ENCODE results near the gene TREML1. TPM values are rescaled to one million over a fixed set of nuclear protein-coding genes. Genes with fewer than 3 reads are reported as not detected.
"Not testable (repeated sequence)": the region's sequence is repeated elsewhere in the genome, so short reads cannot be mapped to it uniquely, and the experiment has no call there.

Gene TREML1
- total RNA-seq, 2 donors from 2014 or later = 3.0 to 68.6 TPM

- H3K4me1 Mint-ChIP-seq = peaks cover 42% of the 10 kb centered on the region
- not testable (repeated sequence) for H3K4me3 Mint-ChIP-seq; DNase-seq; H3K36me3 Mint-ChIP-seq (ENCODE audit: low read depth); H3K9me3 ChIP-seq (ENCODE audit: control insufficient read depth, low read length, poor library complexity, severe bottlenecking); H3K27ac Mint-ChIP-seq; H3K27me3 Mint-ChIP-seq; ATAC-seq
Observed at GRCh38 chr6:41189046-41189445, 34.9 kb upstream of the TREML1 start.

DNA sequence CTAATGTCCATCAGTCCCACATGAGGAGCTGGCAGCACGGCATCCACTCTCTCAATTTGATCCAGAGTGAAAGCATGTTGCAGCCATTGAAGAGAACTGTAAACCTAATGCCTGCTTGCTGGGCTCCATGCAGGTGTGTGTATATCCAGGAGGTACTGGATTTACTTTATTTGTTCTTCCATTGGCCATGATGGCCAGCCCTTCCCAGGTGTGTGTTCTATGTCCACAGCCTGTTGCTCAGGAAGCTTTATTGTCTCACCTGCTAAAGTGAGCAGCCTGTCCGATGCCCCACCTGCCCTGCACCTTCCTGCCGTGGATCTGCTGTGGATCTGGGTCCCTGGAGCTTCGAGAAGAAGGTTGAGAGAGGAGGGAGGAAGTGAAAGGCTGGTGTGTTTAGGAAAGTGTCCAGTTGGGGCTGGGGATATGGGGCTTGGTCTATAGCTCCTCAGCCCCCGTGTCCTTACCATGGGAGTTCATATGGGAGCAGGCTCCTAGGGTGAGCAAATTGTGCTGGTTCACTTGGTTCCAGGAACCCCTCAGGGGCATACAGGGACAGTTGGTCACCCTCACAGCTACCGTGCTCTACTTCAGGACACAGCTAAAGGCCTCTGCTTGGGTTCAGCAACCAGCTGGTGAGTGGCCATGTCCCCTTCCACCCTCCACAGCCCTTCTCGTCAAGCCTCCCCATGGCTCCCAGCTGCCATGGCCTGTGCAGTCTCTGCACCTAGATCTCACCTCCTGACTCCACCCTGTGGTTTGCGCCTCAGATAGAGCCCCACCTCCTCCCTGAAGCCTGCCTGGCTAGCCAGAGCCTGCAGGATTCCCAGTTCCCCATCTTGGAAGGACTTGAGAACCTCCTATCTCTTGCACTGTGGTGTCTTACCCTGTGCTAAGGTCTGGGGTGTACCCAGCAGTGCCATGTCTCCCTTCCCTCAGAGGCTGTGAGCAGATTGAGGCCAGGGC, 34.1 kb upstream of the TREML1 start:
- peaks cover 3% of the 10 kb centered on the region for H3K9me3 ChIP-seq (ENCODE audit: control insufficient read depth, low read length, poor library complexity, severe bottlenecking)
- no peak overlapping the region for H3K4me3 Mint-ChIP-seq
- no peak overlapping the region for H3K27ac Mint-ChIP-seq
- ATAC-seq (no peak), DNase-seq (no peak)
- H3K4me1 Mint-ChIP-seq = peaks cover 38% of the 10 kb centered on the region
- H3K27me3 Mint-ChIP-seq = no peaks in the 10 kb centered on the region
- H3K36me3 Mint-ChIP-seq (ENCODE audit: low read depth) = no peaks in the 10 kb centered on the region

DNA sequence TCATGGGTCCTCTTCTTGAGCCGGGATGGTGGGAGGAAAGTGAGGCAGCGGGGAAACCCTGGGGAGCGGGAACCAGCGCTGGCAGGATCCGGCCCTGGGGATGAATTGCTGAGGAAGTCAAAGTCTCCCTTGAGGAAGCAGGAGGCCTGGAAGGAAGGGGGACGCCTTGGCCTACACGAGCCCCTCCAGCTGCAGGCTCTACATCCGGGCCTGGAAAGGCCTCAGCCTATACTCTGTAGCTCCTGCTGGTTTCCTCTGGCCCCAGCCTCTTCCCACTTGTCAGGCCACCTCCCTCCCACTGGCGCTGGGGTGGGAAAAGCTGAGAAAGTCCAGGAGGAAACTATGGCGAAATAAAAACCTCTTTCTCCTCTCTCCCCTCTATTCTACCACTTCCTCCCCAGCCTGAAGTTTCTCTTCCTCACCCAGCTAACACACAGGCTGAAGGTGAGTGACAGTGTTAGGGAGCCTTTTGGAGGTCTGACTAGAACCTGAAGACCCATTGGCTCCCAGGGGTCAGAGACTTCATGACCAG, 31.9 kb upstream of the TREML1 start:
- DNase-seq (no peak), ATAC-seq (no peak)
- H3K4me3 Mint-ChIP-seq = no peak overlapping the region
- H3K27ac Mint-ChIP-seq = no peak overlapping the region
- peaks cover 34% of the 10 kb centered on the region for H3K4me1 Mint-ChIP-seq
- H3K9me3 ChIP-seq (ENCODE audit: control insufficient read depth, low read length, poor library complexity, severe bottlenecking) = peaks cover 3% of the 10 kb centered on the region
- H3K27me3 Mint-ChIP-seq = no peaks in the 10 kb centered on the region
- no peaks in the 10 kb centered on the region for H3K36me3 Mint-ChIP-seq (ENCODE audit: low read depth)

- peaks cover 34% of the 10 kb centered on the region for H3K4me1 Mint-ChIP-seq
- H3K4me3 Mint-ChIP-seq = no peak overlapping the region
Observed at GRCh38 chr6:41184761-41185160, 30.6 kb upstream of the TREML1 start.

DNA sequence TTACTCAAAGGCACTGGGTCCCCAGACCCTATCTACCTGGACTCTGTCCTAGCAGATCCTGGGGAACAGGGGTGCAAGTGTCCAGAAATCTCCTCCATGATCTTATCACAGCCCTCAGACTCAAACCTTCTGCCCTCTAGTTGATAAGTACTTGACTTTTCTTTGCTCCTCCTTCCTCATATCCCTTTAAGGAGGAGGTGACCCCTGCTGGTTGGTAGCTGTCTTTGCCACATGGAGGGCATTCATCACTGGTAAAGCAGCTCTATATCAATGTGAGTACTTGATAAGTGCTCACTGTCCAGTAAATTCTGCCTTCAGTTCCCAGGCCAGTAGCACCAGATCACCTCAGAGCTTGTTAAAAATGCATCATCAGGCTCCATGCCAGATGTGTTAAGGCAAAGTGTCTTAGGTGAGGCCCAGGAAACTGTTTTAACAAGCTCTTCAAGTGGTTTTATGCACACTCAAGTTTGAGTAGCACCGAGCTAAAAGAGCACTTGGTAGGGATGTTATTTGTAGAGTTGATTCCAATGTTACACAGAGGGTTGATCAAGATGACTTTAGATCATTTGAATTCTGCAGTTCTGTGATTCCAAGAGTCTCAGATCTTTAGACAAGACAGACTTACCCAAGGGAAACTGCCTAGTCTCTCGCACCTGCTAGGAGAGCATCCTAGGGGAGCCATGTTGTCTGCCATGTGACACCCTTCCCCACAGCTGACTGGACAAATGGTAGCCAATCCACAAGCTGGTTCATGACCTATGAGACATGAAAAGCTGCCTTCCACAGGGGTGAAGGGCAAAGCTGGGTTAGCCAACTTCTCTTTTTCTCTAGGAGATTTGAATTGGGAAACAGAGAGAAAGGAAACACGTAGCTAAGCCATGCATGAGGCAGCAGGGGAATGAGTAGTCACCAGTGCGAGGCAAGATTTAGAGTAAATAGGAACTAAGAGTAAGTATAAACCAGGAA, 28.2 kb upstream of the TREML1 start:
- no peaks in the 10 kb centered on the region for H3K9me3 ChIP-seq (ENCODE audit: control insufficient read depth, low read length, poor library complexity, severe bottlenecking)
- no peak overlapping the region for H3K4me3 Mint-ChIP-seq
- peak in 1 of 3 donors; percentile 24 for DNase-seq
- peak overlapping the region; percentile 60 for H3K27ac Mint-ChIP-seq
- H3K4me1 Mint-ChIP-seq = peaks cover 25% of the 10 kb centered on the region
- H3K36me3 Mint-ChIP-seq (ENCODE audit: low read depth) = peaks cover 3% of the 10 kb centered on the region
- peak; percentile 97 for ATAC-seq
- H3K27me3 Mint-ChIP-seq = peaks cover 23% of the 10 kb centered on the region

More at GRCh38 chr6:41184761-41185160, 30.6 kb upstream of the TREML1 start:
- Mint-ChIP-seq H3K27ac (peak overlapping the region; percentile 51), H3K27me3 (peaks cover 5% of the 10 kb centered on the region), H3K36me3 (ENCODE audit: low read depth) (no peaks in the 10 kb centered on the region)
- H3K9me3 ChIP-seq (ENCODE audit: control insufficient read depth, low read length, poor library complexity, severe bottlenecking) = peaks cover 2% of the 10 kb centered on the region
- no peak for ATAC-seq
- no peak for DNase-seq

GRCh38 chr6:41181566-41181965, 27.4 kb upstream of the TREML1 start:
- Mint-ChIP-seq H3K4me1 (peaks cover 24% of the 10 kb centered on the region), H3K27me3 (peaks cover 29% of the 10 kb centered on the region), H3K4me3 (no peak overlapping the region), H3K36me3 (ENCODE audit: low read depth) (peaks cover 6% of the 10 kb centered on the region), H3K27ac (no peak overlapping the region)
- no peak for ATAC-seq
- H3K9me3 ChIP-seq (ENCODE audit: control insufficient read depth, low read length, poor library complexity, severe bottlenecking) = no peaks in the 10 kb centered on the region
- DNase-seq = no peak

- peaks cover 11% of the 10 kb centered on the region for H3K36me3 Mint-ChIP-seq (ENCODE audit: low read depth)
- H3K4me1 Mint-ChIP-seq = peaks cover 14% of the 10 kb centered on the region
- H3K27ac Mint-ChIP-seq = no peak overlapping the region
- H3K27me3 Mint-ChIP-seq = peaks cover 37% of the 10 kb centered on the region
- no peak overlapping the region for H3K4me3 Mint-ChIP-seq
- DNase-seq (no peak), ATAC-seq (no peak)
- no peaks in the 10 kb centered on the region for H3K9me3 ChIP-seq (ENCODE audit: control insufficient read depth, low read length, poor library complexity, severe bottlenecking)
Observed at GRCh38 chr6:41179163-41179562, 25.0 kb upstream of the TREML1 start.

DNA sequence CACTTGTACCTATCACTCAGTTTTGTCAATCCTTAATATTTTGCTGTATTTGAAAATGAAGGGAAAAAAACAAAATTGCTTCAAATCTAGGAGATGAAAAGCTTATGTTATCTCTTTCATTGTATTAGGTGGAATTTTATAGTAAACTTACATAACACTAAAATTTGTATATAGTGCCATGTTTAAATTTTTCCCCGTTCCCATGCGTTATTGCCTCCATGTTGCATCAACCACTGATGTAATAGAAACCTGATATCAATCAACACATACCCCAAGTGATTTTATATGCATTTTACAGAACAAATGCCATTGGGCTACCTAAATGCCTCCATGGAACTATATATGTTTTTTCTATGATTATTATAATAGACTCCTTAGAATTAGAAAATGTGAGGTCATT, 23.5 kb upstream of the TREML1 start:
- no peak overlapping the region for H3K27ac Mint-ChIP-seq
- H3K36me3 Mint-ChIP-seq (ENCODE audit: low read depth) = peaks cover 11% of the 10 kb centered on the region
- H3K27me3 Mint-ChIP-seq = peaks cover 42% of the 10 kb centered on the region
- no peak for ATAC-seq
- no peak overlapping the region for H3K4me3 Mint-ChIP-seq
- DNase-seq = no peak
- H3K9me3 ChIP-seq (ENCODE audit: control insufficient read depth, low read length, poor library complexity, severe bottlenecking) = no peaks in the 10 kb centered on the region
- H3K4me1 Mint-ChIP-seq = peaks cover 14% of the 10 kb centered on the region

DNA sequence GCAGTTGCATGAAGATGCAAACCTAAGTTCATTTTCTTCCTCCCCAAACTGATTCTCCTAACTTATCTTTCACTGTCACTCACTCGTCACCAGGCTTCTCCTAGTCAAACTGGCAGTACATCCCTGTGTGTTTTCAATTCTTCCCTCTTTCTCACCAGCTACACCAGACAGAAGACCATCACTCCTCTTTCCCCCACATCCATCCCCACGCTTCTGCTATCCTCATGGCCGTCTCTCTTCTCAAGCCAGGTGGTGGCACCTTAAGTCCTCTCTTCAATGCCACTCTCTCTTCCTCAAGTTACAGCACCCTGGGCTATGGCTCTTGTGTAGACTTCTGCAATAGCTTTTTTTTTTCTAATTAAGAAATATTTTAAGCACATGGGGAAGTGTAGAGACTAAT, 23.1 kb upstream of the TREML1 start:
- Mint-ChIP-seq H3K4me1 (peaks cover 12% of the 10 kb centered on the region), H3K27ac (no peak overlapping the region), H3K27me3 (peaks cover 42% of the 10 kb centered on the region), H3K4me3 (no peak overlapping the region), H3K36me3 (ENCODE audit: low read depth) (peaks cover 11% of the 10 kb centered on the region)
- ATAC-seq = no peak
- no peaks in the 10 kb centered on the region for H3K9me3 ChIP-seq (ENCODE audit: control insufficient read depth, low read length, poor library complexity, severe bottlenecking)
- DNase-seq = no peak

- H3K27me3 Mint-ChIP-seq = peaks cover 42% of the 10 kb centered on the region
- peaks cover 4% of the 10 kb centered on the region for H3K4me1 Mint-ChIP-seq
- H3K4me3 Mint-ChIP-seq = no peak overlapping the region
- DNase-seq (no peak), ATAC-seq (no peak)
- no peak overlapping the region for H3K27ac Mint-ChIP-seq
- no peaks in the 10 kb centered on the region for H3K9me3 ChIP-seq (ENCODE audit: control insufficient read depth, low read length, poor library complexity, severe bottlenecking)
- H3K36me3 Mint-ChIP-seq (ENCODE audit: low read depth) = peaks cover 11% of the 10 kb centered on the region
Observed at GRCh38 chr6:41176189-41176588, 22.0 kb upstream of the TREML1 start.

- peaks cover 4% of the 10 kb centered on the region for H3K4me1 Mint-ChIP-seq
- peaks cover 11% of the 10 kb centered on the region for H3K36me3 Mint-ChIP-seq (ENCODE audit: low read depth)
- no peak overlapping the region for H3K27ac Mint-ChIP-seq
- ATAC-seq (no peak), DNase-seq (no peak)
- H3K27me3 Mint-ChIP-seq = peaks cover 40% of the 10 kb centered on the region
- H3K4me3 Mint-ChIP-seq = no peak overlapping the region
- no peaks in the 10 kb centered on the region for H3K9me3 ChIP-seq (ENCODE audit: control insufficient read depth, low read length, poor library complexity, severe bottlenecking)
Observed at GRCh38 chr6:41175084-41175483, 20.9 kb upstream of the TREML1 start.

GRCh38 chr6:41174610-41175009, 20.5 kb upstream of the TREML1 start:
- ATAC-seq = no peak
- Mint-ChIP-seq H3K4me3 (no peak overlapping the region), H3K27ac (no peak overlapping the region), H3K36me3 (ENCODE audit: low read depth) (peaks cover 11% of the 10 kb centered on the region), H3K27me3 (peaks cover 35% of the 10 kb centered on the region), H3K4me1 (peaks cover 4% of the 10 kb centered on the region)
- no peak for DNase-seq
- H3K9me3 ChIP-seq (ENCODE audit: control insufficient read depth, low read length, poor library complexity, severe bottlenecking) = no peaks in the 10 kb centered on the region

- Mint-ChIP-seq H3K27ac (no peak overlapping the region), H3K4me3 (no peak overlapping the region), H3K36me3 (ENCODE audit: low read depth) (peaks cover 4% of the 10 kb centered on the region), H3K27me3 (peaks cover 20% of the 10 kb centered on the region), H3K4me1 (no peaks in the 10 kb centered on the region)
- ATAC-seq (no peak), DNase-seq (no peak)
- H3K9me3 ChIP-seq (ENCODE audit: control insufficient read depth, low read length, poor library complexity, severe bottlenecking) = no peaks in the 10 kb centered on the region
Observed at GRCh38 chr6:41171908-41172307, 17.8 kb upstream of the TREML1 start.

Data from T-helper 17 cell (primary cell).